SK-MEL-5 (cell line): Measurements from ENCODE around the gene DCN. TPM values are rescaled to one million over a fixed set of nuclear protein-coding genes. Genes with fewer than 3 reads are reported as not detected.

ENCODE experiments used
- DNase-seq: peaks from one replicate; pipeline ENCODE4 v3.0.0-alpha.2; 2016; ENCODE audit warnings: low read depth, low spot score
- in situ Hi-C: cut with HindIII; loops from 2 replicates; pipeline ENCODE4 v1.10.0; 2016; ENCODE audit warnings: low sequenced_read_pairs, high pct_unique_total_duplicates, low pct_unique_long_range_greater_than_20kb
- total RNA-seq: library from RNA; depleted of rRNA; stranded (reverse); fragments of >200 nt; shearing (Covaris generic); gene quantifications from 2 replicates; pipeline ENCODE4 v1.2.3, GENCODE V29; 2014

The DCN gene
- total RNA-seq, 1 experiment from 2014 or later: 40.0 TPM

- DNase-seq: no peak
- in situ Hi-C loops: no loop called here
Measured at GRCh38 chr12:91161009-91161408, 21.6 kb downstream of the DCN start.

- in situ Hi-C loops: no loop called here
- peak; percentile 18 for DNase-seq
Measured at GRCh38 chr12:91155990-91156389, 26.6 kb downstream of the DCN start.

- in situ Hi-C loops: no loop called here
- DNase-seq: no peak
Measured at GRCh38 chr12:91154131-91154530, 28.5 kb downstream of the DCN start.

GRCh38 chr12:91144053-91144452 lies 38.6 kb downstream of the DCN start:
- no peak for DNase-seq
- in situ Hi-C loops: no loop called here

- DNase-seq: no peak
- in situ Hi-C loops: no loop called here
Measured at GRCh38 chr12:91143206-91143605, 39.4 kb downstream of the DCN start.

- no peak for DNase-seq
- in situ Hi-C loops: no loop called here
Measured at GRCh38 chr12:91142221-91142631, 40.4 kb downstream of the DCN start.

- in situ Hi-C loops: no loop called here
- peak; percentile 47 for DNase-seq
Measured at GRCh38 chr12:91140026-91140931, 42.3 kb downstream of the DCN start.

GRCh38 chr12:91139286-91139685 lies 43.3 kb downstream of the DCN start:
- in situ Hi-C loops: no loop called here
- DNase-seq: no peak

- peak; percentile 16 for DNase-seq
- in situ Hi-C loops: no loop called here
Measured at GRCh38 chr12:91138337-91138920, 44.2 kb downstream of the DCN start.

GRCh38 chr12:91133871-91134270 lies 48.7 kb downstream of the DCN start:
- in situ Hi-C loops: no loop called here
- no peak for DNase-seq

GRCh38 chr12:91129662-91130362 lies 52.8 kb downstream of the DCN start:
- DNase-seq: no peak
- in situ Hi-C loops: no loop called here

GRCh38 chr12:91127751-91128150 lies 54.9 kb downstream of the DCN start:
- in situ Hi-C loops: no loop called here
- DNase-seq: no peak

GRCh38 chr12:91127306-91127705 lies 55.3 kb downstream of the DCN start:
- no peak for DNase-seq
- in situ Hi-C loops: no loop called here

GRCh38 chr12:91126516-91126915 lies 56.1 kb downstream of the DCN start:
- in situ Hi-C loops: no loop called here
- no peak for DNase-seq

- in situ Hi-C loops: no loop called here
- DNase-seq: no peak
Measured at GRCh38 chr12:91123236-91123916, 59.2 kb downstream of the DCN start.

- no peak for DNase-seq
- in situ Hi-C loops: no loop called here
Measured at GRCh38 chr12:91120781-91121180, 61.8 kb downstream of the DCN start.

GRCh38 chr12:91119089-91119488 lies 63.5 kb downstream of the DCN start:
- no peak for DNase-seq
- in situ Hi-C loops: no loop called here

- no peak for DNase-seq
- in situ Hi-C loops: no loop called here
Measured at GRCh38 chr12:91113621-91114020, 69.0 kb downstream of the DCN start.
